MCF 10A (cell line): ENCODE results near the gene SLC35D2. TPM values are rescaled to one million over a fixed set of nuclear protein-coding genes. Genes with fewer than 3 reads are reported as not detected.
A peak's percentile ranks its signal among the peaks of the same experiment; 100 is the strongest.
"Not testable (repeated sequence)": the region's sequence is repeated elsewhere in the genome, so short reads cannot be mapped to it uniquely, and the experiment has no call there.

Experiments
- BruUV-seq: library from RNA; stranded (reverse); fragments of 400-500 nt; replicated peaks from 2 replicates; lab custom pipeline; 2021; lab: Mats Ljungman, UMichigan
- CTCF ChIA-PET: fragments of 300-600 bp; sonication (Branson Sonifier 250); formaldehyde crosslinking; extraction: SDS; loops from one replicate; lab custom pipeline; 2021; ENCODE audit warnings: antibody characterized with exemption, inconsistent platforms; lab: Yijun Ruan, JAX
- POLR2A ChIA-PET: fragments of 300-600, 350-650 bp; sonication (Branson Sonifier 250); formaldehyde crosslinking; extraction: SDS; loops from one replicate; lab custom pipeline; 2020; ENCODE audit warnings: antibody characterized with exemption, inconsistent platforms; lab: Yijun Ruan, JAX
- DNase-seq: peaks from one replicate; pipeline ENCODE4 v3.0.0-alpha.2; 2018; ENCODE audit not compliant: unreplicated experiment
- H3K27ac Mint-ChIP-seq: one replicate; pipeline ENCODE4 v1.8.0; 2022; ENCODE audit warnings: mild to moderate bottlenecking, low read depth, mixed read lengths; ENCODE audit not compliant: unreplicated experiment
- H3K27me3 Mint-ChIP-seq: one replicate; pipeline ENCODE4 v1.8.0; 2022; ENCODE audit warnings: mixed read lengths; ENCODE audit not compliant: insufficient read depth, unreplicated experiment
- H3K36me3 Mint-ChIP-seq: one replicate; pipeline ENCODE4 v1.8.0; 2022; ENCODE audit warnings: mild to moderate bottlenecking, moderate library complexity, mixed read lengths; ENCODE audit not compliant: insufficient read depth, unreplicated experiment
- H3K4me1 Mint-ChIP-seq: one replicate; pipeline ENCODE4 v1.8.0; 2022; ENCODE audit warnings: mixed read lengths; ENCODE audit not compliant: insufficient read depth, unreplicated experiment
- H3K4me3 Mint-ChIP-seq: one replicate; pipeline ENCODE4 v1.8.0; 2022; ENCODE audit warnings: mild to moderate bottlenecking, moderate library complexity, mixed read lengths; ENCODE audit not compliant: unreplicated experiment
- H3K9me3 Mint-ChIP-seq: one replicate; pipeline ENCODE4 v1.8.0; 2022; ENCODE audit warnings: mixed read lengths; ENCODE audit not compliant: unreplicated experiment
- CTCF ChIP-seq: fragments of 200-600 bp; IDR thresholded peaks from one replicate; pipeline ENCODE4 v1.8.0; 2022; ENCODE audit warnings: antibody characterized with exemption, mild to moderate bottlenecking; ENCODE audit not compliant: unreplicated experiment
- intact Hi-C: fragments of 100-400 bp; cut with micrococcal nuclease; formaldehyde crosslinking; loops from 2 replicates; pipeline ENCODE4 v1.14.1; 2022
- total RNA-seq: library from RNA; stranded (reverse); gene quantifications from 2 replicates; pipeline ENCODE4 v1.2.3, GENCODE V29; 2022

SLC35D2 gene
- total RNA-seq, 1 experiment from 2014 or later = 20.8 TPM

GRCh38 chr9:96318921-96319565 is 64.5 kb downstream of the SLC35D2 start:
- DNase-seq = no peak
- Mint-ChIP-seq H3K4me3 (no peak overlapping the region), H3K27me3 (no peaks in the 10 kb centered on the region), H3K27ac (no peak overlapping the region), H3K36me3 (no peaks in the 10 kb centered on the region), H3K9me3 (no peaks in the 10 kb centered on the region), H3K4me1 (peaks cover 6% of the 10 kb centered on the region)
- BruUV-seq = no TSS peak
- POLR2A ChIA-PET = no interaction called here
- no peak for TF ChIP-seq CTCF
- CTCF ChIA-PET = interaction anchor here (0.6 to 7.2 kb wide), 5 partner anchors 9 to 418 kb away, joined by 3 to 105 read pairs (median 4); no protein-coding TSS in a partner anchor
- intact Hi-C loops = loop anchor here (5.0 kb wide), 2 partner anchors 592 to 1052 kb away; no protein-coding TSS in a partner anchor

- intact Hi-C loops = loop anchor here (1.0 to 5.0 kb wide), 3 partner anchors 85 to 1050 kb away; no protein-coding TSS in a partner anchor
- no peak overlapping the region for H3K27ac Mint-ChIP-seq
- H3K9me3 Mint-ChIP-seq = peaks cover 2% of the 10 kb centered on the region
- peaks cover 6% of the 10 kb centered on the region for H3K4me1 Mint-ChIP-seq
- no peak overlapping the region for H3K4me3 Mint-ChIP-seq
- POLR2A ChIA-PET = interaction anchor here (0.7 to 1.2 kb wide), 3 partner anchors 75 to 928 kb away, joined by 4 to 6 read pairs (median 4); no protein-coding TSS in a partner anchor
- DNase-seq = peak; percentile 61
- H3K27me3 Mint-ChIP-seq = no peaks in the 10 kb centered on the region
- CTCF ChIA-PET = interaction anchor here (0.5 to 7.2 kb wide), 48 partner anchors 9 to 1362 kb away, joined by 3 to 105 read pairs (median 4); no protein-coding TSS in a partner anchor
- BruUV-seq = no TSS peak
- no peaks in the 10 kb centered on the region for H3K36me3 Mint-ChIP-seq
- peak; percentile 80 for TF ChIP-seq CTCF
Measured at GRCh38 chr9:96317335-96317980, 66.1 kb downstream of the SLC35D2 start.

GRCh38 chr9:96309850-96310249 is 73.7 kb downstream of the SLC35D2 start:
- DNase-seq = no peak
- no peak for TF ChIP-seq CTCF
- Mint-ChIP-seq H3K4me3 (no peak overlapping the region), H3K4me1 (no peaks in the 10 kb centered on the region), H3K27ac (no peak overlapping the region), H3K36me3 (no peaks in the 10 kb centered on the region), H3K27me3 (no peaks in the 10 kb centered on the region), H3K9me3 (peaks cover 21% of the 10 kb centered on the region)
- intact Hi-C loops = no loop called here
- no TSS peak for BruUV-seq
- CTCF ChIA-PET = interaction anchor here (0.5 to 1.9 kb wide), 3 partner anchors 17 to 77 kb away, joined by 4 to 11 read pairs (median 5); no protein-coding TSS in a partner anchor
- POLR2A ChIA-PET = no interaction called here

- H3K27me3 Mint-ChIP-seq, H3K4me1 Mint-ChIP-seq, H3K36me3 Mint-ChIP-seq, DNase-seq, H3K27ac Mint-ChIP-seq, H3K4me3 Mint-ChIP-seq, BruUV-seq, intact Hi-C loops: not testable (repeated sequence)
- H3K9me3 Mint-ChIP-seq = peaks cover 14% of the 10 kb centered on the region
- ChIA-PET CTCF (interaction anchor here (0.5 to 1.9 kb wide), 4 partner anchors 10 to 77 kb away, joined by 3 to 10 read pairs (median 6); partner anchors contain the start of gene SLC35D2), POLR2A (interaction anchor here (0.7 kb wide), 1 partner anchor 1258 kb away, joined by 3 read pairs; no protein-coding TSS in a partner anchor)
Measured at GRCh38 chr9:96306958-96307357, 76.6 kb downstream of the SLC35D2 start.
